Measurements from ENCODE around the gene CST7.

CST7 gene

GRCh38 chr20:24964506-24964840 lies 15.4 kb downstream of the CST7 start:
- no peak for DNase-seq (ENCODE audit: low spot score)

GRCh38 chr20:24965065-24965919 lies 16.2 kb downstream of the CST7 start:
- DNase-seq (ENCODE audit: low spot score): no peak

- no peak for DNase-seq (ENCODE audit: low spot score)
These were observed 17.4 kb downstream of the CST7 start for GRCh38 chr20:24966317-24967012.

GRCh38 chr20:24968278-24968800 lies 19.3 kb downstream of the CST7 start:
- no peak for DNase-seq (ENCODE audit: low spot score)

GRCh38 chr20:24969186-24970029 lies 20.3 kb downstream of the CST7 start:
- peak; percentile 17 for DNase-seq (ENCODE audit: low spot score)

- DNase-seq (ENCODE audit: low spot score): peak; percentile 13
These were observed 21.0 kb downstream of the CST7 start for GRCh38 chr20:24970030-24970553.

- DNase-seq (ENCODE audit: low spot score): peak; percentile 35
These were observed 21.7 kb downstream of the CST7 start for GRCh38 chr20:24970754-24971153.

- peak; percentile 24 for DNase-seq (ENCODE audit: low spot score)
These were observed 22.5 kb downstream of the CST7 start for GRCh38 chr20:24971376-24972101.

- DNase-seq (ENCODE audit: low spot score): no peak
These were observed 23.3 kb downstream of the CST7 start for GRCh38 chr20:24972341-24972740.

GRCh38 chr20:24977336-24977735 lies 28.3 kb downstream of the CST7 start:
- DNase-seq (ENCODE audit: low spot score): no peak

GRCh38 chr20:24977797-24978196 lies 28.7 kb downstream of the CST7 start:
- no peak for DNase-seq (ENCODE audit: low spot score)

GRCh38 chr20:24978513-24978912 lies 29.4 kb downstream of the CST7 start:
- peak; percentile 21 for DNase-seq (ENCODE audit: low spot score)

- DNase-seq (ENCODE audit: low spot score): peak; percentile 22
These were observed 30.2 kb downstream of the CST7 start for GRCh38 chr20:24979036-24979960.

GRCh38 chr20:24980291-24981053 lies 31.4 kb downstream of the CST7 start:
- DNase-seq (ENCODE audit: low spot score): peak; percentile 29

- DNase-seq (ENCODE audit: low spot score): peak; percentile 18
These were observed 32.2 kb downstream of the CST7 start for GRCh38 chr20:24981282-24981681.

- peak; percentile 12 for DNase-seq (ENCODE audit: low spot score)
These were observed 32.7 kb downstream of the CST7 start for GRCh38 chr20:24981790-24982189.

GRCh38 chr20:24983896-24984295 lies 34.8 kb downstream of the CST7 start:
- DNase-seq (ENCODE audit: low spot score): no peak

- DNase-seq (ENCODE audit: low spot score): no peak
These were observed 36.0 kb downstream of the CST7 start for GRCh38 chr20:24984961-24985640.

GRCh38 chr20:24985802-24986201 lies 36.7 kb downstream of the CST7 start:
- no peak for DNase-seq (ENCODE audit: low spot score)
